GM15510 (cell line): ENCODE results near the gene CA10.

Experiments
- POLR2A ChIP-seq: IDR thresholded peaks from 3 replicates; pipeline ENCODE4 v1.6.1; 2011; ENCODE audit warnings: borderline replicate concordance; ENCODE audit not compliant: insufficient read length; ENCODE audit errors: extremely low read depth

The CA10 gene

GRCh38 chr17:51814521-51814920 is 344.0 kb downstream of the CA10 start:
- no peak for TF ChIP-seq POLR2A

GRCh38 chr17:51813784-51814174 is 344.7 kb downstream of the CA10 start:
- TF ChIP-seq POLR2A, result no peak

- TF ChIP-seq POLR2A, result no peak
Measured at GRCh38 chr17:51813140-51813783, 345.3 kb downstream of the CA10 start.

- no peak for TF ChIP-seq POLR2A
Measured at GRCh38 chr17:51807460-51807859, 351.1 kb downstream of the CA10 start.

- no peak for TF ChIP-seq POLR2A
Measured at GRCh38 chr17:51805765-51806164, 352.7 kb downstream of the CA10 start.

- no peak for TF ChIP-seq POLR2A
Measured at GRCh38 chr17:51805185-51805584, 353.3 kb downstream of the CA10 start.

- TF ChIP-seq POLR2A, result no peak
Measured at GRCh38 chr17:51803161-51803560, 355.4 kb downstream of the CA10 start.

- TF ChIP-seq POLR2A, result no peak
Measured at GRCh38 chr17:51802544-51802943, 356.0 kb downstream of the CA10 start.

- no peak for TF ChIP-seq POLR2A
Measured at GRCh38 chr17:51801626-51802025, 356.9 kb downstream of the CA10 start.

GRCh38 chr17:51799981-51800380 is 358.5 kb downstream of the CA10 start:
- no peak for TF ChIP-seq POLR2A

GRCh38 chr17:51799240-51799639 is 359.3 kb downstream of the CA10 start:
- no peak for TF ChIP-seq POLR2A

- TF ChIP-seq POLR2A, result no peak
Measured at GRCh38 chr17:51797150-51797549, 361.4 kb downstream of the CA10 start.

GRCh38 chr17:51796026-51796425 is 362.5 kb downstream of the CA10 start:
- TF ChIP-seq POLR2A, result no peak

GRCh38 chr17:51795401-51795800 is 363.1 kb downstream of the CA10 start:
- no peak for TF ChIP-seq POLR2A

- no peak for TF ChIP-seq POLR2A
Measured at GRCh38 chr17:51794466-51794865, 364.0 kb downstream of the CA10 start.

GRCh38 chr17:51793686-51794085 is 364.8 kb downstream of the CA10 start:
- TF ChIP-seq POLR2A, result no peak

GRCh38 chr17:51778842-51779241 is 379.7 kb downstream of the CA10 start:
- TF ChIP-seq POLR2A, result no peak

GRCh38 chr17:51770027-51770759 is 388.3 kb downstream of the CA10 start:
- no peak for TF ChIP-seq POLR2A

- no peak for TF ChIP-seq POLR2A
Measured at GRCh38 chr17:51769231-51769630, 389.3 kb downstream of the CA10 start.
